Left ventricle myocardium inferior (tissue), 1 donor: Measurements from ENCODE around the gene COPG1. TPM values are rescaled to one million over a fixed set of nuclear protein-coding genes. Genes with fewer than 3 reads are reported as not detected.

Source experiments
- DNase-seq: peaks from one replicate; pipeline ENCODE4 v3.0.0-alpha.2; 2020
- H3K27ac ChIP-seq: fragments of 200-600 bp; replicated peaks from 2 replicates; pipeline ENCODE4 v1.8.0; 2021
- H3K27me3 ChIP-seq: fragments of 200-600 bp; 2 replicates; pipeline ENCODE4 v1.8.0; 2021; ENCODE audit warnings: low read depth
- H3K36me3 ChIP-seq: fragments of 200-600 bp; 2 replicates; pipeline ENCODE4 v1.8.0; 2021
- H3K4me1 ChIP-seq: fragments of 200-600 bp; 2 replicates; pipeline ENCODE4 v1.8.0; 2021
- H3K4me3 ChIP-seq: fragments of 200-600 bp; 2 replicates; pipeline ENCODE4 v1.8.0; 2021; ENCODE audit warnings: mild to moderate bottlenecking, moderate library complexity
- H3K9me3 ChIP-seq: fragments of 200-600 bp; replicated peaks from 2 replicates; pipeline ENCODE4 v1.8.0; 2021
- intact Hi-C: fragments of 100-400 bp; cut with micrococcal nuclease; formaldehyde crosslinking; loops from one replicate; pipeline ENCODE4 v1.11.0; 2022
- total RNA-seq: library from RNA; stranded (reverse); fragmentation: NEBNext Ultra II Directional; extraction: Animal tissue kit (Norgen Biotek cat#: 25700); gene quantifications from one replicate; pipeline ENCODE4 v1.2.1, GENCODE V29; 2021
- TF ChIP-seq, protein P1 (sequence below): fragments of 200-600 bp; IDR thresholded peaks from 2 replicates; pipeline ENCODE4 v1.8.0; 2021; ENCODE audit warnings: antibody characterized with exemption, mild to moderate bottlenecking, borderline replicate concordance
- donor health status: DM: no; HTN: yes; CAD: no; lungs with severe emphysema.

The COPG1 gene
- total RNA-seq, 1 donor from 2014 or later = 86.1 TPM

- no peaks in the 10 kb centered on the region for H3K27me3 ChIP-seq
- TF ChIP-seq, protein P1, sequence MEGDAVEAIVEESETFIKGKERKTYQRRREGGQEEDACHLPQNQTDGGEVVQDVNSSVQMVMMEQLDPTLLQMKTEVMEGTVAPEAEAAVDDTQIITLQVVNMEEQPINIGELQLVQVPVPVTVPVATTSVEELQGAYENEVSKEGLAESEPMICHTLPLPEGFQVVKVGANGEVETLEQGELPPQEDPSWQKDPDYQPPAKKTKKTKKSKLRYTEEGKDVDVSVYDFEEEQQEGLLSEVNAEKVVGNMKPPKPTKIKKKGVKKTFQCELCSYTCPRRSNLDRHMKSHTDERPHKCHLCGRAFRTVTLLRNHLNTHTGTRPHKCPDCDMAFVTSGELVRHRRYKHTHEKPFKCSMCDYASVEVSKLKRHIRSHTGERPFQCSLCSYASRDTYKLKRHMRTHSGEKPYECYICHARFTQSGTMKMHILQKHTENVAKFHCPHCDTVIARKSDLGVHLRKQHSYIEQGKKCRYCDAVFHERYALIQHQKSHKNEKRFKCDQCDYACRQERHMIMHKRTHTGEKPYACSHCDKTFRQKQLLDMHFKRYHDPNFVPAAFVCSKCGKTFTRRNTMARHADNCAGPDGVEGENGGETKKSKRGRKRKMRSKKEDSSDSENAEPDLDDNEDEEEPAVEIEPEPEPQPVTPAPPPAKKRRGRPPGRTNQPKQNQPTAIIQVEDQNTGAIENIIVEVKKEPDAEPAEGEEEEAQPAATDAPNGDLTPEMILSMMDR = no peak
- peaks cover 56% of the 10 kb centered on the region for H3K4me1 ChIP-seq
- H3K27ac ChIP-seq = no peak overlapping the region
- no peak for DNase-seq
- no peak overlapping the region for H3K4me3 ChIP-seq
- H3K9me3 ChIP-seq = no peaks in the 10 kb centered on the region
- intact Hi-C loops = no loop called here
- peaks cover 10% of the 10 kb centered on the region for H3K36me3 ChIP-seq
Measured at GRCh38 chr3:129281726-129282125, 32.3 kb downstream of the COPG1 start.

- H3K27ac ChIP-seq = no peak overlapping the region
- TF ChIP-seq, protein P1 = no peak
- no peaks in the 10 kb centered on the region for H3K9me3 ChIP-seq
- H3K27me3 ChIP-seq = no peaks in the 10 kb centered on the region
- peaks cover 52% of the 10 kb centered on the region for H3K4me1 ChIP-seq
- no peak overlapping the region for H3K4me3 ChIP-seq
- H3K36me3 ChIP-seq = peaks cover 10% of the 10 kb centered on the region
- intact Hi-C loops = no loop called here
- no peak for DNase-seq
Measured at GRCh38 chr3:129282727-129283327, 33.4 kb downstream of the COPG1 start.

GRCh38 chr3:129286081-129286480 lies 36.7 kb downstream of the COPG1 start:
- Histone ChIP-seq H3K9me3 (no peaks in the 10 kb centered on the region), H3K36me3 (peaks cover 38% of the 10 kb centered on the region), H3K27me3 (no peaks in the 10 kb centered on the region), H3K27ac (no peak overlapping the region), H3K4me1 (peaks cover 22% of the 10 kb centered on the region), H3K4me3 (no peak overlapping the region)
- DNase-seq = no peak
- TF ChIP-seq, protein P1 = no peak
- intact Hi-C loops = no loop called here

GRCh38 chr3:129288446-129288845 lies 39.0 kb downstream of the COPG1 start:
- Histone ChIP-seq H3K4me3 (no peak overlapping the region), H3K4me1 (no peaks in the 10 kb centered on the region), H3K27ac (no peak overlapping the region), H3K36me3 (peaks cover 61% of the 10 kb centered on the region), H3K9me3 (no peaks in the 10 kb centered on the region), H3K27me3 (no peaks in the 10 kb centered on the region)
- TF ChIP-seq, protein P1 = no peak
- intact Hi-C loops = no loop called here
- DNase-seq = no peak

GRCh38 chr3:129289201-129289921 lies 40.0 kb downstream of the COPG1 start:
- Histone ChIP-seq H3K36me3 (peaks cover 70% of the 10 kb centered on the region), H3K4me1 (no peaks in the 10 kb centered on the region), H3K9me3 (no peaks in the 10 kb centered on the region), H3K27ac (no peak overlapping the region), H3K27me3 (no peaks in the 10 kb centered on the region), H3K4me3 (no peak overlapping the region)
- TF ChIP-seq, protein P1 = no peak
- intact Hi-C loops = no loop called here
- no peak for DNase-seq
